ENCODE data around the gene ITGBL1.

ITGBL1 gene

DNA sequence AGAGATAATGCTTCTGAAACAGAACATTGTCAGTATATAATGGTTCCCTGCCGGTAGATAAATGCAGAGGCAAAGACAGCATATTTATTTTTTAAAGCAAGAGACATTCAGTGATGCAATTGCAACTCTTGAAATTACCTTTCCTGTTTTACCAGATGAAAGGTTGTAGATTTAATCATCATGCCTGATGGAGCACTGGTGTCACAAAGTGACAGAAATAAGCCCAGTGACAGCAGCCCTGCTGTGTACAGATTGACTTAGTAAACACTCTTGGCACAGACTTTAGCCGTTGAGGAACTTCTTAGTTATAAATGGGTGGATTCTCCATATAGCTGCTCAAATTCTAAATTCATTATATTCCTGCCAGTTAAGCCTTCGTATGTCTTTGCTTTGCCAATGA is 172.5 kb downstream of the ITGBL1 start:
- Histone ChIP-seq H3K9ac (ENCODE audit: low read length) (peak overlapping the region; percentile 1; the same call in 1 of the 2 replicates), H3K27ac (ENCODE audit: low read depth, low read length, poor library complexity, severe bottlenecking) (peak overlapping the region; percentile 94), H3K4me1 (ENCODE audit: insufficient read depth, low read length, severe bottlenecking) (peaks cover 56% of the 10 kb centered on the region), H4K20me1 (ENCODE audit: insufficient read depth, low read length) (no peaks in the 10 kb centered on the region), H3K4me2 (ENCODE audit: low read length) (peak overlapping the region; percentile 59), H2AFZ (ENCODE audit: low read length) (peak overlapping the region; percentile 24), H3K9me2 (ENCODE audit: low read depth, low read length) (no peaks in the 10 kb centered on the region), H3K9me3 (ENCODE audit: low read length) (no peaks in the 10 kb centered on the region), H3K27me3 (ENCODE audit: insufficient read depth, low read length) (no peaks in the 10 kb centered on the region), H3F3A (ENCODE audit: insufficient read depth, low read length) (no peaks in the 10 kb centered on the region; the same call in 1 of the 2 replicates), H3K79me2 (ENCODE audit: insufficient read depth, low read length) (no peaks in the 10 kb centered on the region), H3K36me3 (ENCODE audit: insufficient read depth, low read length) (no peaks in the 10 kb centered on the region), H3K4me3 (ENCODE audit: low read depth, low read length, poor library complexity, severe bottlenecking) (peak overlapping the region; percentile 39)
- TF ChIP-seq EZH2 (IDR thresholded peaks at IDR 0.05; ENCODE audit: borderline replicate concordance, low read length), result no peak
- TF ChIP-seq, protein P1, sequence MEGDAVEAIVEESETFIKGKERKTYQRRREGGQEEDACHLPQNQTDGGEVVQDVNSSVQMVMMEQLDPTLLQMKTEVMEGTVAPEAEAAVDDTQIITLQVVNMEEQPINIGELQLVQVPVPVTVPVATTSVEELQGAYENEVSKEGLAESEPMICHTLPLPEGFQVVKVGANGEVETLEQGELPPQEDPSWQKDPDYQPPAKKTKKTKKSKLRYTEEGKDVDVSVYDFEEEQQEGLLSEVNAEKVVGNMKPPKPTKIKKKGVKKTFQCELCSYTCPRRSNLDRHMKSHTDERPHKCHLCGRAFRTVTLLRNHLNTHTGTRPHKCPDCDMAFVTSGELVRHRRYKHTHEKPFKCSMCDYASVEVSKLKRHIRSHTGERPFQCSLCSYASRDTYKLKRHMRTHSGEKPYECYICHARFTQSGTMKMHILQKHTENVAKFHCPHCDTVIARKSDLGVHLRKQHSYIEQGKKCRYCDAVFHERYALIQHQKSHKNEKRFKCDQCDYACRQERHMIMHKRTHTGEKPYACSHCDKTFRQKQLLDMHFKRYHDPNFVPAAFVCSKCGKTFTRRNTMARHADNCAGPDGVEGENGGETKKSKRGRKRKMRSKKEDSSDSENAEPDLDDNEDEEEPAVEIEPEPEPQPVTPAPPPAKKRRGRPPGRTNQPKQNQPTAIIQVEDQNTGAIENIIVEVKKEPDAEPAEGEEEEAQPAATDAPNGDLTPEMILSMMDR (IDR thresholded peaks at IDR 0.05; ENCODE audit: low read length), result no peak

DNA sequence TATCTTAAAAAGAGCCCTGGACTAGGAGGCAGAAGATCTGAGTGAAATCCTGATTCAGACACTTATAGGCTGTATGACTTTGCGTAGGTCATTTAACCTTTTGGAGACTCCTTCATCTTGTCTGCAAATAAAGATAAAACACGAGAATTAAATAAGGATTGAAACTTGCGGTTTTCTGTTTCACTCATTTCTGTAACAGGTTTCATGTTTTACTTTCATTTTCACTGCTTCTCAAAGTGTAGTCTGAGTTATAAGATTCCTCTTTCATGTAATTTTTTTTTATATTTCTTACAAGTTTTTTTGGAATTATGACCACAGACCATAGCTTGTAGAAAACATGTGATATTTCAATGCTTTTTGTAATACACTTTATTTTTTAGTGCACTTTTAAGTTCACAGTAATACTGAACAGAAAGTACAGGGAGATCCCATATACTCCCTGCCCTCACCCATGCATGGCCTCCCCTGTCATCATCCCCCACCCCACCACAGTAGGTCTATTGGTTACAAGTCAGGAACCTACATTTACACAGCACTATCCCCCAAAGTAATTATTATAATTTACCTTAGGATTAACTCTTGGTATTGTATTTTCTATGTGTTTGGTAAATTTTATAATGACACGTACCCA is 174.6 kb downstream of the ITGBL1 start:
- Histone ChIP-seq H3K4me3 (ENCODE audit: low read depth, low read length, poor library complexity, severe bottlenecking) (peak overlapping the region; percentile 48), H3K4me2 (ENCODE audit: low read length) (peak overlapping the region; percentile 78)

DNA sequence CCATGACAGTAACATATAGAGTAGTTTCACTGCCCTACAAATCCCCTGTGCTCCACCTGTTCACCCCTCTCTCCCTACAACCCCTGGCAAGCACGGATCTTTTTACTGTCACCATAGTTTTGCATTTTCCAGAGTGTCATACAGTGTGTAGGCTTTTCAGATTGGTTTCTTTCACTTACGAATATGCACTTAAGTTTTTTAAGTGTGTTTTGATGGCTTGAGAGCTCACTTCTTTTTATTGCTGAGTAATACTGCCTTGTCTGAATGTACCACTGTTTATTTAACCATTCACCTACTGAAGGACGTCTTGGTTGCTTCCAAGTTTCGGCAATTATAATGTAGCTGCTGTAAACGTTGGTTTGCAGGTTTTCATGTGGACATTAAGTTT is 175.1 kb downstream of the ITGBL1 start:
- peak overlapping the region; percentile 22 for H3K9ac ChIP-seq (ENCODE audit: low read length)
- no peaks in the 10 kb centered on the region for H3K9me3 ChIP-seq (ENCODE audit: low read length)
- no peaks in the 10 kb centered on the region for H3F3A ChIP-seq (ENCODE audit: insufficient read depth, low read length)
- no peak for TF ChIP-seq EZH2 (IDR thresholded peaks at IDR 0.05; ENCODE audit: borderline replicate concordance, low read length)
- TF ChIP-seq, protein P1 (IDR thresholded peaks at IDR 0.05; ENCODE audit: low read length), result no peak
- no peaks in the 10 kb centered on the region for H3K9me2 ChIP-seq (ENCODE audit: low read depth, low read length)
- H3K79me2 ChIP-seq (ENCODE audit: insufficient read depth, low read length), result no peaks in the 10 kb centered on the region
- peak overlapping the region; percentile 48 for H3K4me3 ChIP-seq (ENCODE audit: low read depth, low read length, poor library complexity, severe bottlenecking)
- H4K20me1 ChIP-seq (ENCODE audit: insufficient read depth, low read length), result no peaks in the 10 kb centered on the region
- peak overlapping the region; percentile 94 for H3K27ac ChIP-seq (ENCODE audit: low read depth, low read length, poor library complexity, severe bottlenecking)
- no peaks in the 10 kb centered on the region for H3K27me3 ChIP-seq (ENCODE audit: insufficient read depth, low read length)
- H2AFZ ChIP-seq (ENCODE audit: low read length), result peak overlapping the region; percentile 38
- no peaks in the 10 kb centered on the region for H3K36me3 ChIP-seq (ENCODE audit: insufficient read depth, low read length)
- peak overlapping the region; percentile 78 for H3K4me2 ChIP-seq (ENCODE audit: low read length)
- peaks cover 52% of the 10 kb centered on the region for H3K4me1 ChIP-seq (ENCODE audit: insufficient read depth, low read length, severe bottlenecking)

More for the DNA sequence above, 174.6 kb downstream of the ITGBL1 start:
- Histone ChIP-seq H3K4me1 (ENCODE audit: insufficient read depth, low read length, severe bottlenecking) (peaks cover 52% of the 10 kb centered on the region), H4K20me1 (ENCODE audit: insufficient read depth, low read length) (no peaks in the 10 kb centered on the region), H3F3A (ENCODE audit: insufficient read depth, low read length) (no peaks in the 10 kb centered on the region), H3K9me3 (ENCODE audit: low read length) (no peaks in the 10 kb centered on the region), H3K27me3 (ENCODE audit: insufficient read depth, low read length) (no peaks in the 10 kb centered on the region), H3K9me2 (ENCODE audit: low read depth, low read length) (no peaks in the 10 kb centered on the region), H3K36me3 (ENCODE audit: insufficient read depth, low read length) (no peaks in the 10 kb centered on the region), H2AFZ (ENCODE audit: low read length) (peak overlapping the region; percentile 38), H3K27ac (ENCODE audit: low read depth, low read length, poor library complexity, severe bottlenecking) (peak overlapping the region; percentile 94), H3K9ac (ENCODE audit: low read length) (peak overlapping the region; percentile 22), H3K79me2 (ENCODE audit: insufficient read depth, low read length) (no peaks in the 10 kb centered on the region)
- TF ChIP-seq EZH2 (IDR thresholded peaks at IDR 0.05; ENCODE audit: borderline replicate concordance, low read length), result no peak
- TF ChIP-seq, protein P1 (IDR thresholded peaks at IDR 0.05; ENCODE audit: low read length), result no peak
